Neuronal stem cell (in vitro differentiated cells): ENCODE data around the gene ERC2.

Experiments
- DNase-seq: peaks from one replicate; pipeline ENCODE4 v3.0.0-alpha.2; 2013; ENCODE audit warnings: low spot score
- H2AFZ ChIP-seq: one replicate; pipeline ENCODE4 v1.6.1; 2013; ENCODE audit warnings: mild to moderate bottlenecking, low read length, inconsistent platforms
- H2AK5ac ChIP-seq: 2 replicates; pipeline ENCODE4 v1.6.1; 2013; ENCODE audit warnings: low read depth, mild to moderate bottlenecking, inconsistent platforms, low read length, moderate library complexity, mixed read lengths
- H2BK120ac ChIP-seq: 2 replicates; pipeline ENCODE4 v1.6.1; 2013; ENCODE audit warnings: low read depth, mild to moderate bottlenecking, inconsistent platforms, low read length, moderate library complexity, mixed read lengths
- H2BK12ac ChIP-seq: one replicate; pipeline ENCODE4 v1.6.1; 2013; ENCODE audit warnings: low read length, inconsistent platforms
- H2BK15ac ChIP-seq: 2 replicates; pipeline ENCODE4 v1.6.1; 2013; ENCODE audit warnings: mild to moderate bottlenecking, low read length, inconsistent platforms, mixed read lengths
- H2BK5ac ChIP-seq: one replicate; pipeline ENCODE4 v1.6.1; 2013; ENCODE audit warnings: inconsistent platforms, mild to moderate bottlenecking, low read length, moderate library complexity
- H3K14ac ChIP-seq: one replicate; pipeline ENCODE4 v1.6.1; 2013; ENCODE audit warnings: low read length, inconsistent platforms
- H3K18ac ChIP-seq: 2 replicates; pipeline ENCODE4 v1.6.1; 2013; ENCODE audit warnings: low read length, inconsistent platforms
- H3K23ac ChIP-seq: 2 replicates; pipeline ENCODE4 v1.6.1; 2013; ENCODE audit warnings: low read depth, mild to moderate bottlenecking, mixed read lengths, low read length, inconsistent platforms; ENCODE audit not compliant: poor library complexity
- H3K27ac ChIP-seq: replicated peaks from 3 replicates; pipeline ENCODE4 v1.5.1; 2013; ENCODE audit warnings: low read length, inconsistent platforms
- H3K27me3 ChIP-seq, 3 experiments: 2 replicates each; pipeline ENCODE4 v1.6.1; 2013; ENCODE audit warnings: low read length in 3 of 3, mild to moderate bottlenecking in 2 of 3, inconsistent platforms in 1 of 3, low read depth in 1 of 3, mixed read lengths in 1 of 3, moderate library complexity in 1 of 3; ENCODE audit not compliant: control insufficient read depth in 3 of 3, insufficient read depth in 3 of 3
- H3K36me3 ChIP-seq, 2 donors: replicated peaks in 1 of 2; 2 replicates each; pipeline ENCODE4 v1.6.1; 2013; ENCODE audit warnings: low read length in 2 of 2; ENCODE audit not compliant: control insufficient read depth in 2 of 2, insufficient read depth in 2 of 2
- H3K4ac ChIP-seq: 2 replicates; pipeline ENCODE4 v1.6.1; 2013; ENCODE audit warnings: inconsistent platforms, mild to moderate bottlenecking, low read length, moderate library complexity
- H3K4me1 ChIP-seq, 2 donors: 1 replicate in 1 of 2; 2 replicates in 1 of 2; pipeline ENCODE4 v1.6.1; 2013; ENCODE audit warnings: low read length in 2 of 2, low read depth in 1 of 2; ENCODE audit not compliant: control insufficient read depth in 2 of 2, insufficient read depth in 1 of 2
- H3K4me2 ChIP-seq: one replicate; pipeline ENCODE4 v1.6.1; 2013; ENCODE audit warnings: mild to moderate bottlenecking, low read length, inconsistent platforms; ENCODE audit not compliant: insufficient read depth, poor library complexity, severe bottlenecking
- H3K4me3 ChIP-seq, 2 donors: 2 replicates each; pipeline ENCODE4 v1.5.1; 2013; ENCODE audit warnings: low read length in 2 of 2, mild to moderate bottlenecking in 2 of 2, inconsistent platforms in 1 of 2, moderate library complexity in 1 of 2
- H3K79me1 ChIP-seq: one replicate; pipeline ENCODE4 v1.6.1; 2013; ENCODE audit warnings: low read depth, mild to moderate bottlenecking, inconsistent platforms, low read length, moderate library complexity
- H3K9ac ChIP-seq: one replicate; pipeline ENCODE4 v1.6.1; 2013; ENCODE audit warnings: mild to moderate bottlenecking, low read depth, low read length, inconsistent platforms; ENCODE audit not compliant: poor library complexity
- H3K9me3 ChIP-seq, 2 donors: replicated peaks in 1 of 2; 2 replicates each; pipeline versions ENCODE3 to v1.6.1; 2013; ENCODE audit warnings: low read length in 2 of 2, mild to moderate bottlenecking in 2 of 2, inconsistent platforms in 1 of 2, low read depth in 1 of 2, mixed read lengths in 1 of 2, moderate library complexity in 1 of 2; ENCODE audit not compliant: control insufficient read depth in 2 of 2, insufficient read depth in 1 of 2
- H4K8ac ChIP-seq: one replicate; pipeline ENCODE4 v1.6.1; 2013; ENCODE audit warnings: low read depth, mild to moderate bottlenecking, inconsistent platforms, low read length, moderate library complexity
- H4K91ac ChIP-seq: one replicate; pipeline ENCODE4 v1.6.1; 2013; ENCODE audit warnings: low read length, low read depth, mild to moderate bottlenecking, inconsistent platforms; ENCODE audit not compliant: poor library complexity
- WGBS, 2 donors: extraction: QIAGEN DNeasy Blood & Tissue Kit; methylation state at CpG; one replicate each; pipeline ENCODE4 v1.1.7; 2013; ENCODE audit warnings: missing lambda C conversion rate in 2 of 2, mixed read lengths in 1 of 2; ENCODE audit not compliant: insufficient read length in 2 of 2, insufficient replicate concordance in 1 of 2; ENCODE audit errors: extremely low coverage in 2 of 2; 5-methylcytosine and 5-hydroxymethylcytosine counted together

The ERC2 gene

GRCh38 chr3:56339671-56340070 is 128.6 kb downstream of the ERC2 start:
- H3K79me1 ChIP-seq, result no peaks in the 10 kb centered on the region
- H2BK15ac ChIP-seq, result no peak overlapping the region
- H2BK120ac ChIP-seq, result no peak overlapping the region
- no peak overlapping the region for H3K4ac ChIP-seq
- H3K23ac ChIP-seq, result no peak overlapping the region
- H3K27ac ChIP-seq, result no peak overlapping the region
- H2AK5ac ChIP-seq, result no peak overlapping the region
- no peak for DNase-seq
- no peak overlapping the region for H3K18ac ChIP-seq
- H3K4me3 ChIP-seq, result no peak overlapping the region
- H3K9me3 ChIP-seq, result no peaks in the 10 kb centered on the region
- no peak overlapping the region for H2BK12ac ChIP-seq
- no peak overlapping the region for H4K8ac ChIP-seq
- no peak overlapping the region for H4K91ac ChIP-seq
- WGBS, 2 donors, result no CpG with 5 or more reads among the region's 4 CpGs
- no peak overlapping the region for H2AFZ ChIP-seq
- H3K14ac ChIP-seq, result no peak overlapping the region
- no peak overlapping the region for H3K4me2 ChIP-seq
- H3K4me1 ChIP-seq, result peaks cover 0 to 3% of the 10 kb centered on the region in 2 donors
- H2BK5ac ChIP-seq, result no peak overlapping the region
- H3K9ac ChIP-seq, result no peak overlapping the region
- H3K27me3 ChIP-seq, result no peaks in the 10 kb centered on the region
- H3K36me3 ChIP-seq, result no peaks in the 10 kb centered on the region

GRCh38 chr3:56339244-56339643 is 129.0 kb downstream of the ERC2 start:
- WGBS, 2 donors, result no CpG with 5 or more reads among the region's 2 CpGs

GRCh38 chr3:56336023-56336422 is 132.2 kb downstream of the ERC2 start:
- H3K4ac ChIP-seq, result no peak overlapping the region
- H3K18ac ChIP-seq, result no peak overlapping the region
- H2AK5ac ChIP-seq, result no peak overlapping the region
- H3K27ac ChIP-seq, result no peak overlapping the region
- WGBS, 2 donors, result no CpG with 5 or more reads among the region's 4 CpGs
- H2BK15ac ChIP-seq, result no peak overlapping the region
- no peak overlapping the region for H3K4me2 ChIP-seq
- H2BK12ac ChIP-seq, result no peak overlapping the region
- no peak overlapping the region for H4K8ac ChIP-seq
- H4K91ac ChIP-seq, result no peak overlapping the region
- H3K9me3 ChIP-seq, result no peaks in the 10 kb centered on the region
- H3K27me3 ChIP-seq, result no peaks in the 10 kb centered on the region
- no peak overlapping the region for H3K14ac ChIP-seq
- no peak overlapping the region for H3K9ac ChIP-seq
- no peak for DNase-seq
- no peak overlapping the region for H2AFZ ChIP-seq
- H3K4me3 ChIP-seq, result no peak overlapping the region
- H2BK5ac ChIP-seq, result no peak overlapping the region
- no peak overlapping the region for H3K23ac ChIP-seq
- peaks cover 0 to 3% of the 10 kb centered on the region in 2 donors for H3K4me1 ChIP-seq
- H3K36me3 ChIP-seq, result no peaks in the 10 kb centered on the region
- no peak overlapping the region for H2BK120ac ChIP-seq
- no peaks in the 10 kb centered on the region for H3K79me1 ChIP-seq

More at GRCh38 chr3:56339244-56339643, 129.0 kb downstream of the ERC2 start:
- Histone ChIP-seq H2AFZ (no peak overlapping the region), H2BK15ac (no peak overlapping the region), H3K79me1 (no peaks in the 10 kb centered on the region), H3K36me3 (no peaks in the 10 kb centered on the region), H3K9me3 (no peaks in the 10 kb centered on the region), H3K4me1 (peaks cover 0 to 3% of the 10 kb centered on the region in 2 donors), H2BK12ac (no peak overlapping the region), H3K4me3 (no peak overlapping the region), H3K23ac (no peak overlapping the region), H3K27ac (no peak overlapping the region), H3K9ac (no peak overlapping the region), H2AK5ac (no peak overlapping the region), H3K18ac (no peak overlapping the region), H3K14ac (no peak overlapping the region), H4K91ac (no peak overlapping the region), H4K8ac (no peak overlapping the region), H3K27me3 (no peaks in the 10 kb centered on the region), H3K4ac (no peak overlapping the region), H2BK120ac (no peak overlapping the region), H3K4me2 (no peak overlapping the region), H2BK5ac (no peak overlapping the region)
- no peak for DNase-seq

- H3K23ac ChIP-seq, result no peak overlapping the region
- no peak overlapping the region for H2BK120ac ChIP-seq
- no peak overlapping the region for H3K14ac ChIP-seq
- H4K91ac ChIP-seq, result no peak overlapping the region
- peaks cover 2% of the 10 kb centered on the region for H3K79me1 ChIP-seq
- H3K18ac ChIP-seq, result no peak overlapping the region
- H2AFZ ChIP-seq, result no peak overlapping the region
- no peak overlapping the region for H3K27ac ChIP-seq
- H3K27me3 ChIP-seq, result no peaks in the 10 kb centered on the region
- no peak overlapping the region for H4K8ac ChIP-seq
- no peak overlapping the region for H3K4ac ChIP-seq
- no peak overlapping the region for H2BK15ac ChIP-seq
- no peak overlapping the region for H2AK5ac ChIP-seq
- peaks cover 0 to 4% of the 10 kb centered on the region in 2 donors for H3K9me3 ChIP-seq
- H2BK12ac ChIP-seq, result no peak overlapping the region
- H3K4me2 ChIP-seq, result no peak overlapping the region
- no CpG with 5 or more reads among the region's 3 CpGs for WGBS, 2 donors
- H2BK5ac ChIP-seq, result no peak overlapping the region
- H3K4me3 ChIP-seq, result no peak overlapping the region
- no peaks in the 10 kb centered on the region for H3K36me3 ChIP-seq
- no peak for DNase-seq
- H3K9ac ChIP-seq, result no peak overlapping the region
- peaks cover 11 to 23% of the 10 kb centered on the region in 2 donors for H3K4me1 ChIP-seq
Observed at GRCh38 chr3:56324473-56324872, 143.8 kb downstream of the ERC2 start.
